Activated gamma-delta T cell (primary cell): ENCODE measurements around the gene HNRNPUL1.
A peak's percentile ranks its signal among the peaks of the same experiment; 100 is the strongest.

Experiments
- DNase-seq: peaks from one replicate; lab custom pipeline; 2025; lab: John Stamatoyannopoulos, UW

HNRNPUL1 gene

GRCh38 chr19:41353466-41354342, 89.5 kb downstream of the HNRNPUL1 start, which contains the start of gene TGFB1:
TSS of gene TGFB1 (minus strand) at chr19:41353922. CDS start at chr19:41353044, 878 bp downstream.
- peak; percentile 97 for DNase-seq

DNA sequence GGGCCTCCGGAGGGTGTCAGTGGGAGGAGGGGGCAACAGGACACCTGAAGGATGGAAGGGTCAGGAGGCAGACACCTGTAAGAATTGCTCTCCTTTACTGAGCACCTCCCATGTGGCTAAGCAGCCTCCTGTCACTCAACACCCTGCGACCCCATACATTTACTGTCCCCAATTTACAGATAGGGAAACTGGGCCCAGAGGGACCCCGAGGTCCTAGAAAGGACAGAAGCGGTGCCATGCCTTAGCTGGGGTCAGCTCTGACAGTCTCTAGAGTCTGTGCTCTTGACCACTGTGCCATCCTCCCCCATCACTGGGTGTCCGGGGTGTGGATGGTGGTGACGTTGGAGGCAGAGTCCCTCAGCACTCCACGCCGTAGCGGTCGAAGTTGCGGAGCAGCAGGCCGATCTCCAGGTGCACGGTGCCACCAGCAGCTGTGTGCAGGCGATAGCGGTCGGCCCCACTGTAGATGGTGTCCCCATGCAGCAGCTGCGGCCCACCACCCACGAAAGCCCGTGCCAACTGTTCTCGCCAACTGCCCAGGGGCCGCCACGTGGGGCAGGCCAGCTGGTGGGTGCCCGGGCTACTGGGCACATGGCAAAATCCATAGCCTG, 90.3 kb downstream of the HNRNPUL1 start:
- DNase-seq: no peak

- no peak for DNase-seq
Measured at GRCh38 chr19:41355035-41355434, 90.9 kb downstream of the HNRNPUL1 start.

DNA sequence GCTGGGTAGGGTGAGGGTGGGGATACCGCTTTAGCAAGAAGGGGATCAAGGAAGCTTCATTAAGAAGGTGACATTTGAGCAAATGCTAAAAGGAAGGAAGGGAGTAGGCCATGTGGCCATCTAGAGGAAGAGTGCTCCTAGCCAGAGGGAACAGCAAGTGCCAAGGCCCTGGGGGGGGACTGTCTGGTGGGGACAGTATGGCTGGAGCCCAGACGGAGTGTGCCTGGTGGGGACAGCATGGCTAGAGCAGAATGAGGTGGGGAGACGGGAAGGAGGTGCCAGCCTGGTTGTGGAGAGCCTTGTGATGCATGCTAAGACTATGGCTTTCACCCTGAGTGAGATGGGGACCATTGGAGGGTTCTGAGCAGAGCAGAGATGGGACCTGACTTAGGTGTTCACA, 91.6 kb downstream of the HNRNPUL1 start:
- DNase-seq: no peak

- DNase-seq: no peak
Measured at GRCh38 chr19:41356984-41357739, 93.0 kb downstream of the HNRNPUL1 start.
